Measurements from ENCODE around the gene SDCCAG8.

Gene SDCCAG8

DNA sequence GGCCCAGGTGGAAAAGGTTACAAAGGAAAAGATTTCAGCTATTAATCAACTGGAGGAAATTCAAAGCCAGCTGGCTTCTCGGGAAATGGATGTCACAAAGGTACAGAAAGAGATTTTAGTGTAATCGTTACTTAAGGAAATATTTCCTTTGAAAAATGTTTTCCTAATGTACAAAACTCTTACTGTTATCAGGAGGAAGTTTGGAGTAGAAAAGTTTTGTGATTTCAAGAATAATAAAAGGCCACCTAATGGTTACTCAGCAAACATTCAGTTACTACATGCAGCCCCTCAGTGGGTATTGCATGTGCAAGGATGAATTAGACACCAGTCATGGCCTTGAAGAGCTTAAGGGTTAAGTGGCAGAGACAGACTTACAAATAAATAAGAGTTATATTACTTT lies 85.2 kb downstream of the SDCCAG8 start:
- DNase-seq: no peak

DNA sequence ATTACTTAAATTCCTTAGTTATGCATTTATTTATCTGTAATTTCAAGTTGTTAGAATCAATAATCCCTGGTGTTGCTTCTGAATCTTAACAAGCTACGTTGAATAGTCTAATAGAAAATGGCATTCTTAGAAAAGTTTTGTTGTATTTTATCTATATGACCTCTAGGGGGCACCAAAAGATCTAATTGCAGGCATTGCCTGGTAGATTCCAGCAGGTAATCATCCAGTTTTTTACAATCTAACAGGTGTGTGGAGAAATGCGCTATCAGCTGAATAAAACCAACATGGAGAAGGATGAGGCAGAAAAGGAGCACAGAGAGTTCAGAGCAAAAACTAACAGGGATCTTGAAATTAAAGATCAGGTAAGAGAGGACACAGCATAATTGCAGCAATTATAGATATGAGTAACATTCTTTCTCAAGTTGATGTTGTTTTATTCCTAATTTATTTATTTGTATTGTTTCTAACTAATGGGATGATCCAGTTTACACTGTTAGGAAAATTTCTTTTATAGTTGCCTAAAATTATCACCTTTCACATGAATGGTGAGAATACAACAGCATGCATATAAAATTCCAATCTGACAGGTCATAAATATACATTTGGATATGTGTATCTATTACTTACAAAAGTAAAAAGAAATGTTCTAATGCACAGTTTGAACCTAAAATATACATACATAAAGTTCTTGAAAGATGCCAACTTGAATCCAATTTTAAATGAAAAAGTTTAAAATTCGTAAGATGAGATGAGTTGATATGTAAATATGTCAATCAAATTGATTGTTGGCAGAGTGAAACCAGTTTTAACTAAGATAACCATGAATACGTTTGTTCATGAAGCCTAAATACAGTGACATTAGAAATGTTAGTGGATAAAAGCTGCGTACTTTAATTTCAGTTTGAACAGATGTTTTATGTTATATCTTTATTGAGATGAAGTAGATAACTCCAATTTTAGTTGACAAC lies 88.4 kb downstream of the SDCCAG8 start:
- no peak for DNase-seq

DNA sequence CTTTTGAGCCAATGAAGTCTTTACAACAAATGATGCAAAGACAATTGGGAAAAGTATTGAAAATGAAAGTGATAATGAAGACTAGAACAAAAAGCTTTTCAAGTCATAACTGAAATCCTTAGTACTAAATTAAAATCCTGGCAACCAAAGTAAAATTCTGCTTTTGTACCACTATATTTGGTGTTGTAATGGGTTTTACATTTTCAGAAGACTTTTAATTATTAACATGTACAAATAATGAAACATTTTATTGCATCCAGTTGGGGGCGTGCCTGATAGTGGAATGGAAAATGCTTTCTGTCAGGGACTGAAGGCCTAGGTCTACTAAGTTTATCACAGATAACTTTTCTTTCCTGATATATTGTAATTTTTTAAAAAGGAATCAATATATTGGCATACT lies 89.4 kb downstream of the SDCCAG8 start:
- no peak for DNase-seq

DNA sequence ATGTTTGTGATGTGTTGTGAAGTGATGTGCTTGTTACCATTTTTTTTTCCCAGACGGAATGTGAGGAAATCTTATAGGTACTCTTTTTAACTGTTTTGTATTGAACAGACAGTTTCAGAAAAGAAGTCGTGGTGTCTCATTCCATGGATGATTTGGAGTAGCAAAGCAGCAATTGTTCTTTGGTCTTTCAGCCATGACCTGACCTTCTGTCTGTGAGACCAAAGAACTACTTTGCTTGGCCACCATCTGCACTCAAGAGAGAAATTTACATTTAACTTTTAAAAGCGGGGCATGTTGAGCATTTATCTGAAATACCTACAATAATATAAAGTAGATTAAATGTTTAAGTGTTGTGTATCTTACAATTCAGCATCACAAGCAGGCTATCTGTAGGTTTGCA lies 90.2 kb downstream of the SDCCAG8 start:
- DNase-seq: no peak

DNA sequence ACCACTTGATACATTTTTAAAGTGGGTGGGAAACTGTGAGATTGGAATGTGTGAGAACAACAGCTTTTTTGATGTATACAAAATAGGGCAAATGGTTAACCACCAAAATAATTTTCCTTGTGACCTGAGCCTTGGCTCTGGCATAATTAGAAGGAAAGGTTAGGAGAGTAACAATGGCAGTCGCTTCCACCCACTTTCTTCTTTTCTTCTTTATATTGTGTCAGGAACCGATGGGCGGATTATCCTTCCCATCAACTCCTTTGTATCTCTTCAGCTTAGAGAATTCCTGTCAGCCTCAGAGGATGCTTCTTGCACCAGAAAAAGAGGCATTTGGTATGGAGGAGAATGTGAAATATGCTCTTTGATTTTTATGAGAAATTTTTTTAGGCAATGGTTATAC lies 90.6 kb downstream of the SDCCAG8 start:
- DNase-seq: no peak

DNA sequence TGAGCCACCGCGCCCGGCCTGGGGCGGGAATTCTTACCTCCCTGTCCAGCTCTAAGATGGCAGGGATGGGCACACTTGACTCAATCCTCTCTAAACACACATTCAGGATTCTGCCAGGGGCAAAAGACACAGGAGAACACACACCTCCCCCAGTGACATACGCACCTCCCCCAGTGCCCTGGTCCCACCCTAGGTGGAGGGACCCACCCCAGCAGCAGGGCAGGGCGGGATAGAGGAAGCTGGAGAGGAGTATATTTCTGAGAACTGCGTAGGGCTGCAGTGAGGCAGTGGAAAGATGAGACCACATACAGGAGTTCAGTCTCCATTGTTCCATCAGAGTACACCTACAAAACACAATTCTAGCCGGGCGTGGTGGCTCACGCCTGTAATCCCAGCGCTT lies 92.5 kb downstream of the SDCCAG8 start:
- DNase-seq: no peak

DNA sequence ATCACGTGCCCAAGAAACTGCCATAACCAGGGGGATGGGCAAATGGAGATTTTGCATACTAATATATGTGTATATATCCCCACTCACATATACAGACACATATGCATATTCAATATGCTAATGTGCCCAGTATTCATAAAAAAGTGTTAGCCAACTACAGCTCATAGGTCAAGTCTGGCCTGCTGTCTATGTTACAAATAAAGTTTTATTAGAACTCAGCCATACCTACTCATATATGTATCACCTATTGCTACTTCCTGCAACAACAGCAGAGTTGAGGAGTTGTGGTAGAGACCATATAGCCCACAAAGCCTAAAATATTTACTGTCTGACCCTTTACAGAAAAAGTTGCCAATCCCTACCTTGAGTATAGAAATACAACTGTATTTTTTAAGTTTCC lies 93.3 kb downstream of the SDCCAG8 start:
- no peak for DNase-seq

DNA sequence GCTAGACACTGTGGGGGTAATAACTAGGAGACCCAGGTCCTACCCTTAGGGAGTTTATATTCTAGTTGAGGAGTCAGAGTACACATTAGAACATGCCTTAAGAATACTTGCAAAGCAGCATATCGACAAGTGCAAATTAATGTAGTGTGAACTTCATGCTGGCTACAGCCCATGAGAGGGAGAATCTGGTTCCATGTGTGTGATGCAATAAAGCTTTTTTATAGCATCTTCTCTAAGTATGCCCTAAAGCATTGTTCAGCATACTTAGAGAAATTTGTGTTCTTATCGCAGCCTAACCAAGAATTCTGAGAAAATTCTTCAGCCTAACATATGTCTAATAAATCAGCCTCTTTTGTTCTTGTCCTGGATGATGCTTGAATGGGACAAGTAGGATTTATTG lies 95.5 kb downstream of the SDCCAG8 start:
- no peak for DNase-seq

DNA sequence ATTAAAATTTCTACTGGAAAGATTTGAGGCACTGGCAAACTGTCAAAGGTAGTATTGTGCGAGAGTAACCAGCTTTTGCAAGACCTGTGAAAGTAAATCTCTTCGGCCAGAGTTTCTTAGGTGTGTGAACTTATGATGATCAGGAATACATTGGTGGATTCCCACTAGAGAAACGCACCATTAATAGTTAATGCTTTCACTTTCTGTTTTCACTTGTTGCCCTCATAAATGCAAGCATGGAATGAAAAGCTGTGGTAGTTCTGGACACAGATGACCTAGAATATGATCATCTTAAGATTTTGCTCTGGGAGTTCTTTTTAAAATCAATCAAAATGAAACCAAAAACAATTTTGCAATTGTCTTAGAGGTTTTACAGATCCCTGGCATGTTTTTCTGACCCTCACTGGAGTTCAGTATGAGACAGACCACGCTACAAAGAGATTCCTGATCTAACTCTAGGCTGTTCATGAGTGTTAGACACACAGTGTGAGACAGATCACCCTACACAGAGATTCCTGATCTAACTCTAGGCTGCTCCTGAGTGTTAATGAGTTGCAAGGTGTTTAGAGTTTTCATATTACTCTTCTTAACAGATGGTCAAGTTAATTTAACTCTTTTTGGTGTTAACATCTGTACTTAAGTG lies 98.8 kb downstream of the SDCCAG8 start:
- DNase-seq: no peak

DNA sequence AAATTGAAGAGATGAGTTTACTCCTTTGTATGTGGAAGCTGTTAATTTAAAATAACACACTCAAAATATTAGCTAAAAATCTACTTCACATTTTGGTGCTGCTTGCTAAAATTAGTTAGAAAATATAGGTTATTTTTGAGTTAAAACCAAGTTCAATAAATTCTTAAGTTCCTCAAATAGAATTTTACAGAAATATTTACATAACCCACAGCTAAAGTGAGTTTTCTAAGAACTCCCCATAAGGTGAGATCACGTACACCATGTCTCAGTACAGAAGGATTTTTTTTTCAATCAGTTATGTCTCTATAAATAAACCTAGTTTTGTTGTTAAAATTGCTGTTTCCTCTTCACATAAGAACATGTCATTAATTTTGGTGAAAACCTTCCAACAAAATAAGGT lies 108.0 kb downstream of the SDCCAG8 start:
- no peak for DNase-seq

DNA sequence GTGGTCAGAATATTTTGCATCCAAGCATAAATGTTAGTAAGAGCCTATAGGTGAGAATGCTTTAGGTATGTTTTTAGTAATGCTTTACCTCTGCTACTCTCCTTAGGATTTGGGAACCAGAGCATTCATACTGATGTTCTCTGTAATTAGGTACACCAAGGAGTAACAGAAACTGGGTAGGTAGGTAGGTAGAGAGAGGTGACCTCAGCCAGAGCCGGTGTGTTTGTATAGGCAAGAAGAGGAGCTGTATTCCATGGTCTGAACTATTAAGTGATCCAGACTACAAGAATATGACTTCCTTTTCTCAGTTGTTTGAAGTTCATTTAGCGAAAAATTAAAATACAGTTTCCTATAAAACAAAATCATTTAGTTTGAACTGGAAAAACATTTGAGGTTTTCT lies 108.5 kb downstream of the SDCCAG8 start:
- no peak for DNase-seq

DNA sequence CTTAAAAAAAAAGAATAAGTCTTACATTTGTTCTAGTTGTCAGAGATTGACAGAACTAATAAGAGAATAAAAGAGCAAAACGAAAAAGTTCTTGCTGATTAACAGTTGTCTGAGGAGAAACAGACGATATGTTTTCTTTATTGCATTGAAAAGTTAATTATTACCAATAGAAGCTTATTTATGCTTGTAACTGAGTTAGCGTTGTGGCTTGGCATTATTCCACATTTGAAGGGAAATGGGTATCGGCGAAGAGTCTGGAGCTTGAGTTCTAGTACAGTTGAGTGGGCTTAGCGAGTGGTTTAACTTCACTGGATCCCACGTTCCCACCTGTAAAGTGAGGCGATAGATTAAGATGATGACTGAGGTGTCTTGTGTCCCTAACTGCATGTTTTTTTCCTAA lies 109.0 kb downstream of the SDCCAG8 start:
- DNase-seq: no peak

DNA sequence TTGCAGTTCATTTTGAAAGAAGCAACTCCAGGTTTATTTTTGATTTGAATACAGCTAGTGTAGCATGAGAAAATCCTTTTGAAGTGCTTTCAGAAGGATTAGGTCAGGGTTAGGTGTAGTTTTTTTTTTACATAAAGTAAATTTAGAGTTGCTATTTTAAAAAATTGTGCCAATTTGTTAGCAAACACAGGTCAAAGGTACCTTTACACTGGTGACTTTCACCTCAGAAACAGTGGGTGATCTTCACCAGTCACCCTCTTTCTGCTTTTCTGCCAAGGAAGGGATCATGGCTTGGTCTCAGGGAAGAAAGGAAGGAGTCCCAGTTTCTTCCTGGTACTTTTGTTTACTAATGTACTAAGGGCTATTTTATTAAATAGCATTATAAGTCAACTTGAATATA lies 111.5 kb downstream of the SDCCAG8 start:
- no peak for DNase-seq

DNA sequence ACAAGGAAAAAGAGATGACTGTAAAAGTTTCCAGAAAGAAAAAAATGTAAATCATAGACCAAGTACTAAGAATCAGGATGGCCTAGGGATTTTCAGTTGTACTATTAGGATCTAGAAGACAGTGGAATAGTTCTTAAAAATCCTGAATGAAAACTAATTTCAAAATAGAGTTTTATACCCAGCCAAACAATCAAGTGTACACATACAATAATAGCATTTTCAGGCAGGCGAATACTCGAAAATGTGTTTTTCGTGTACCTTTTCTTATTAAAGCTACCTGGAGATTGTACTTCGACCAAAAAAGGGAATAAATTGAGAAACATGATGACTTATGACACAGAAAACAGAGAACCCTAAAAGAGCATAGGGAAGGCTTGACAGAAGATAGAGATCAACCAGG lies 118.6 kb downstream of the SDCCAG8 start:
- no peak for DNase-seq

DNA sequence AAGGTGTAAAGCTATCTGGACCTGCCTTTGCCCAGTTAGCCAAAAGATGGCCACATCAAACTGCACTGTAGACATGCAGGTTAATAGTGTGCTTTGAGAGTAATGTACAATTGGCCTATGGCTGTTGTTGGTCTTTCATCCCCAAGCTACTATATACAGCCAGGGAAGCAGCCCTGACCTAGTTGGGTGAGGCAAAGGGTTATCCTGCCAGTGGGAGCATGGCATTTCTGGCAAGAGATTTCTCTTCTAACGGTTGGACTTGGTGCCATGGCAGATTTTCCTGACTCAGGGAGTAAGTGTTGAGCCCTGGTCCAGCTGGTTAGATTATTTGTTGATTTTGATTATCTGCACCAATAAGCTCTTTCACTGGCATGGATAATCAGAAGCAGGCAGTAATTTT lies 119.8 kb downstream of the SDCCAG8 start:
- DNase-seq: no peak

DNA sequence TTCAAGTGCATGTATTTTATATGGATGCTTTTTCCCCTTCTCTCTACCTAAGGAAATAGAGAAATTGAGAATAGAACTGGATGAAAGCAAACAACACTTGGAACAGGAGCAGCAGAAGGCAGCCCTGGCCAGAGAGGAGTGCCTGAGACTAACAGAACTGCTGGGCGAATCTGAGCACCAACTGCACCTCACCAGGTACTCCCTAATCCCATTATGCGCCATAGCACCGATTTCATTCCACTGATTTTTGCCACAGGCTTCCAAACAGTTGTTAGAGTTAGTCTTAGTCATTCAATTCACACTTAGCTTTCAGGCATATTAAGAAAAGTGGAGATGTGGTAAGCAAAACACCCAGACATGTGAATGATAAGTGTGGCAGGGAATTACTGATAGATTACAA lies 122.8 kb downstream of the SDCCAG8 start:
- no peak for DNase-seq

DNA sequence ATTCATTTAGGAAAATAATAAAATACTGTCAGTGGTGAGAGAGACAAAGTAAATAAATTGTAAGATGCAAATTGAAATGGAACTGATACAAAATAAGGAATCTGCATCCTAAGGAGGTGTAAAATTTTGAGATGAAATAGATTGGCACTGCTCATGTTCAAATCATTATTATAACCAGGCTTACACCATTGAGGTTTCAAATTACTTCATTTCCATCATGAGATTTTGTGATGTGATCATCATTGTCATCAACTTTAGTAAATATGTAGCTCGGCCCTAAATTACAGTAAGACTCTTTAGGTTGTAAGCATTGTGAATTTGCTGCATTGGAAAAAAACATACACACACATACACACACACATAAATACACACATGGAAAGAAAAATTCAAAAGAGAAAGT lies 123.4 kb downstream of the SDCCAG8 start:
- no peak for DNase-seq

DNA sequence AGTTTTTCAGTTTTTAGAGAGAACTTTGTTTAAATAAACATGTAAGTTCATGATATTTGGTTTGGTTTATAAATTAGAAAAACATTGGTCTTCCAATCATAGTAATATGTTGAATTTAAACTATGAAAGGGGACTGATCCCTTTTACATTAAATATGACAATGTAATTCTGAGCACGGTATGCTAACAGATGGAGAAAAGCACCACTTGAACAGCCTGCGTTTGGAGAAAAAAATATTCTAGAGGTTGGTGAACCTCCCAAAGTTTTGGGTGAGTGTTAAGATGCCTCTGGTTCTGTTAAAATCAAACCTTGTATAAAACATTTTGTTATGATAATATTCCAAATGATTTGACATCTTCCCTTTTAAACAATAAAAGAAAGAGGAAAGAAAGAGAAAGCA lies 123.9 kb downstream of the SDCCAG8 start:
- DNase-seq: no peak

DNA sequence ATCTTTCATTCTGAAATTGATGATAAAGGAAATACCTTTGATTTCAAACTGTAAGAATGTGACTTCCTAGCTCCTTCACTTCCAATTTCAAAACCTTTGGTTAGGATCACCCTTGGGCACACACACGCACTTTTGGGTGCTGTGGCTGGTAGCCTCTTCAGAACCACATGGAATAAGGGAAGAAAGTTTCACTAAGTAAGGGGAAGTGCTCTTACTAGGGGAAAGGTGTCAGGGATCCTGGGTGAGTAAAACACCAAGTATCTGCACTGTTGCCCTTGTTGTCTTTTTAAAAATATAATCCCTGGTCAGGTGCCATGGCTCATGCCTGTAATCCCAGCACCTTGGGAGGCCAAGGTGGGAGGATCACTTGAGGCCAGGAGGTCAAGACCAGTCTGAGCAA lies 132.4 kb downstream of the SDCCAG8 start:
- no peak for DNase-seq

DNA sequence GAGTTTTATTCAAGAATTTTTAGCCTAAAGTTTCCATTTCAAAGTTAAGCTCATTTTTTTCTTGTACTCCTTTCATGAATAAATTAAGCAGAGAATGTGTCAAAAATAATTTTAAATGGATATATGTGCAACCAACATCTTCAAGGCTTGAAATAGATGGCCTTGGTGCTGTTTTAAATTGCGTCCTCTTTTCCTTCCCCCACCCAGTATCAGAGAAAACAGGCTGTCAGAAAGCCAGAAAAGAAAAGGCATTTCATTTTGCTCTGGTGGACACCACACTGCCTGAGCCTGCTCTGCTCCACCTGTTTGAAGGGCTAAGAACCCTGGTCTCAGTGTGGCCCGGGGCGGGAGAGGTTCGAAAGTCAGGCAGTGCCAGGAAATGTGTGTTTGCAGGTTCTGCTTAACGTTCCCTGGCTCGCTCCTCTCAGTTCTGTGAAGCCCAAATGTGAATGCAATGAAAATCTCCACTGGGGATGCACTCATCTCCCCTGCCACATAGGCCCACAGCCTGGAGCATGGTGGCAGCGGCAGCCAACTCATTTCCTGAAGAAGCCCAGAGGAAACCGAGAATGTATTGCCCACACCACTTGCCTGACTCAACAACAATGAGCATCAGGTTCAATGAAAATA lies 134.4 kb downstream of the SDCCAG8 start:
- no peak for DNase-seq

DNA sequence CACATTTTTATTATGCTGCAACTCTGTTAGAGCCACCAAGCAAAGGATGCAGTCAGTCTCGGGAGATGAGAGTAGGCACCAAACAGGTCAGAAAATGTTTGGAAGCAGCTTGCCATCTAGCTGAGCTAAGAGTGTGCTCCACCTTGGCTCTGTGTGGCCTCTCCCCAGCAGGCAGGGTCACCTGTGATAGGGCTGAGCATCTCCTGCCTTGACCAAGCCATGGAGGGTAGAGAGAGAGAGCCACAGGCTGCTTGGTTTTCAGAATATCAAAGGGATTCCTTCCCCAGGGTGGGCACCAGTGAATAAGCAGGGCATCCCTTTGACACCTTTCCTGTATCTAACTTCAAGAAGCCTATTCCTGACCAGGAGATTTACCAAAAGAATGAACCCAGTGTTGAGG lies 135.5 kb downstream of the SDCCAG8 start:
- no peak for DNase-seq

DNA sequence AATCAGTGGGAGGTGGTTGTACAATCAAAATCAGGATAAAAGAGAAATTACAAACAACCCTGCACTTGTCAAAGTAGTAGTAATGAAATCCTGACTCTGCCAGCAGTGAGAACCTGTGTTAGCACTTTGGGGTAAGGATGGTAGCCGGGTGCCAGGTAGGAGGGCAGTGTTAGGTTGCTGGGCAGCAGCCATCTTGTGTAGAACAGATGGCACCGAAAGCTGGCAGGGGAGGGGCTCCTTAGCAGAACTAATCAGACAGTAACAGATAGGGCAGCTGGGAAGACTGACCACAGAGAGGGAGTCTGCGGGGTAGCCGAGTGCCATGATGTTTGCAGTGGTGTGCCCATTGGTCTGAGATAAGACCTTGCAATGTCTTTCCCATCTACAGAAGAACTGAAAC lies 137.3 kb downstream of the SDCCAG8 start:
- DNase-seq: no peak

DNA sequence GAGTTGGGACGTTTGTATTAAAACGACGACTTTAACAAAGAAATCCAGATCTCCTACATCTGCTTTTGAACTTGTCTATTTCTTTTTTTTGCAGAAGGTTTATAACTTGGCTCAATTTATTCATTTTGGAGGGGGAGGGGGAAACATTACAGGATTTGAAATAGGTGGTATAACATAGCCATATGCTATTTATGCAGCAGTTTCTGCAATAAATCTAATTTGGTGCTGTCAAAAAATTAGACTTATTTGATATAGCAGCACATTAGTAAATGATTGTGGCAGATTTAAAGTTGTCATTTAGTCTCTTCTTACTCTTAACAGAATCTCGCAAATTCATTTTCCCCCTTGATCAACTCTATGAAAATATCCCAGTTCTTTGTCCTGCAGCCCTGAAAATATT lies 138.2 kb downstream of the SDCCAG8 start:
- DNase-seq: no peak
